Posterior vena cava (tissue), 2 donors: ENCODE measurements around the gene MYO6. TPM values are rescaled to one million over a fixed set of nuclear protein-coding genes. Genes with fewer than 3 reads are reported as not detected.
"Not testable (repeated sequence)": the region's sequence is repeated elsewhere in the genome, so short reads cannot be mapped to it uniquely, and the experiment has no call there.

Experiments
- DNase-seq: peaks from one replicate; pipeline ENCODE4 v3.0.0-alpha.2; 2020; ENCODE audit warnings: low spot score
- intact Hi-C, 2 donors: fragments of 100-400 bp; cut with DNase I; formaldehyde crosslinking; loops; one replicate each; pipeline versions ENCODE4 v1.14.1 to v1.14.2; 2022 to 2023
- long read RNA-seq, 2 donors: library from polyadenylated mRNA; unstranded; transcript quantifications; one replicate each; pipeline ENCODE4 v2.0.0, GENCODE V29; 2020 to 2021
- total RNA-seq, 2 donors: library from RNA; stranded (reverse); fragmentation: NEBNext Ultra II Directional; extraction: Animal tissue kit (Norgen Biotek cat#: 25700); gene quantifications; one replicate each; pipeline ENCODE4 v1.2.1, GENCODE V29; 2021
- donor health status: DM: yes; HTN: yes; CAD: no.
- donor health status: DM: yes; HTN: yes; CAD: no.

MYO6 gene
- total RNA-seq, result 10 to 100 TPM; 17.8 to 21.5 TPM
- long read RNA-seq, donor 1, partial matches to known transcripts, result 10 of 11 reads
- long read RNA-seq, donor 1, other reads (novel, unspliced or antisense), result 1 of 11 reads
- long read RNA-seq, donor 2, partial matches to known transcripts, result 36 of 39 reads
- long read RNA-seq, donor 2, other reads (novel, unspliced or antisense), result 3 of 39 reads

GRCh38 chr6:75748743-75749538 is at the start of gene MYO6:
MYO6 (plus strand) TSS chr6:75749239; CDS start chr6:75817548, 68,309 bp downstream.
- intact Hi-C loops, result no loop called here
- DNase-seq, result peak; percentile 91

- DNase-seq, intact Hi-C loops: not testable (repeated sequence)
Measured at GRCh38 chr6:75708334-75708733, 40.7 kb upstream of the MYO6 start.

GRCh38 chr6:75711173-75711572 is 37.9 kb upstream of the MYO6 start:
- DNase-seq, result no peak
- intact Hi-C loops, result no loop called here

- DNase-seq, result no peak
- intact Hi-C loops, result no loop called here
Measured at GRCh38 chr6:75719133-75719532, 29.9 kb upstream of the MYO6 start.

- no peak for DNase-seq
- intact Hi-C loops, result no loop called here
Measured at GRCh38 chr6:75723382-75723781, 25.7 kb upstream of the MYO6 start.

GRCh38 chr6:75727206-75727605 is 21.8 kb upstream of the MYO6 start:
- intact Hi-C loops, result no loop called here
- no peak for DNase-seq

GRCh38 chr6:75731029-75731428 is 18.0 kb upstream of the MYO6 start:
- DNase-seq, intact Hi-C loops: not testable (repeated sequence)

- no peak for DNase-seq
Measured at GRCh38 chr6:75735491-75736186, 13.4 kb upstream of the MYO6 start.

GRCh38 chr6:75743971-75744370 is 5.1 kb upstream of the MYO6 start:
- intact Hi-C loops, result no loop called here
- DNase-seq, result no peak

More at GRCh38 chr6:75735491-75736186, 13.4 kb upstream of the MYO6 start:
- intact Hi-C loops, result no loop called here

- intact Hi-C loops, result no loop called here
- no peak for DNase-seq
Measured at GRCh38 chr6:75745404-75745803, 3.6 kb upstream of the MYO6 start.

GRCh38 chr6:75746221-75746620 is 2.8 kb upstream of the MYO6 start:
- intact Hi-C loops, result no loop called here
- no peak for DNase-seq

GRCh38 chr6:75747152-75747992 is 1.7 kb upstream of the MYO6 start:
- intact Hi-C loops, result no loop called here
- no peak for DNase-seq

- intact Hi-C loops, result no loop called here
- DNase-seq, result no peak
Measured at GRCh38 chr6:75748003-75748742, 866 bp upstream of the MYO6 start.

- no peak for DNase-seq
- intact Hi-C loops, result no loop called here
Measured at GRCh38 chr6:75751443-75751842, 2.4 kb downstream of the MYO6 start.

GRCh38 chr6:75752365-75752764 is 3.3 kb downstream of the MYO6 start:
- no peak for DNase-seq
- intact Hi-C loops, result no loop called here

GRCh38 chr6:75755704-75756103 is 6.7 kb downstream of the MYO6 start:
- DNase-seq, result no peak
- intact Hi-C loops, result no loop called here

GRCh38 chr6:75757295-75757694 is 8.3 kb downstream of the MYO6 start:
- intact Hi-C loops, result no loop called here
- DNase-seq, result no peak

GRCh38 chr6:75758061-75758460 is 9.0 kb downstream of the MYO6 start:
- intact Hi-C loops, result no loop called here
- no peak for DNase-seq

- no peak for DNase-seq
- intact Hi-C loops, result no loop called here
Measured at GRCh38 chr6:75759207-75759606, 10.2 kb downstream of the MYO6 start.
